K562 (cell line): ENCODE measurements around the gene WEE1. TPM values are rescaled to one million over a fixed set of nuclear protein-coding genes. Genes with fewer than 3 reads are reported as not detected.

Source experiments
- ARID3A ChIP-seq: IDR thresholded peaks from 2 replicates; pipeline ENCODE4 v1.6.1; 2012; ENCODE audit warnings: low read depth, low read length, improper control_type of control experiment, borderline replicate concordance
- BMI1 ChIP-seq: fragments of 150-350 bp; IDR thresholded peaks from 2 replicates; pipeline ENCODE4 v1.6.1; 2014; ENCODE audit warnings: low read length
- DMBX1 ChIP-seq: fragments of 250-450 bp; sonication (Bioruptor Pico); IDR thresholded peaks from 2 replicates; pipeline ENCODE4 v1.8.0; 2022; ENCODE audit warnings: inconsistent platforms, mild to moderate bottlenecking, moderate library complexity, borderline replicate concordance
- ESRRB ChIP-seq: fragments of 250-450 bp; sonication (Bioruptor Pico); IDR thresholded peaks from 2 replicates; pipeline ENCODE4 v1.5.0; 2020; ENCODE audit warnings: mild to moderate bottlenecking, moderate library complexity, borderline replicate concordance
- HNRNPL ChIP-seq: fragments of 200-400 bp; formaldehyde crosslinking; IDR thresholded peaks from 2 replicates; pipeline ENCODE4 v1.6.1; 2017; ENCODE audit warnings: low read depth, mild to moderate bottlenecking, low read length
- MLLT1 ChIP-seq, 2 experiments: fragments of 450-650 bp; IDR thresholded peaks; 2 replicates each; pipeline ENCODE4 v1.6.1; 2016
- MYC ChIP-seq, 2 experiments: fragments of 250-450 bp in 1 of 2; sonication (Bioruptor Pico) in 1 of 2; IDR thresholded peaks; 2 replicates each; pipeline versions ENCODE4 v1.5.1 to v1.6.1; 2012 to 2021; ENCODE audit warnings: low read depth in 2 of 2, borderline replicate concordance in 1 of 2, improper control_type of control experiment in 1 of 2, low read length in 1 of 2, mild to moderate bottlenecking in 1 of 2, moderate library complexity in 1 of 2
- NCOR1 ChIP-seq: fragments of 450-650 bp; IDR thresholded peaks from 2 replicates; pipeline ENCODE4 v1.6.1; 2016; ENCODE audit warnings: mild to moderate bottlenecking, moderate library complexity
- NELFE ChIP-seq: IDR thresholded peaks from 2 replicates; pipeline ENCODE4 v1.6.1; 2011; ENCODE audit warnings: mild to moderate bottlenecking; ENCODE audit not compliant: insufficient read depth, insufficient read length
- PHF8 ChIP-seq: fragments of 200-600 bp; sonication (generic); IDR thresholded peaks from 2 replicates; pipeline ENCODE4 v1.6.1; 2012; ENCODE audit warnings: mixed run types, mild to moderate bottlenecking, inconsistent platforms, low read length, moderate library complexity, borderline replicate concordance
- SMAD4 ChIP-seq: fragments of 250-450 bp; sonication (Bioruptor Pico); conservative IDR thresholded peaks from 2 replicates; pipeline ENCODE4 v1.8.0; 2021; ENCODE audit warnings: inconsistent platforms, mild to moderate bottlenecking, moderate library complexity
- SMC3 ChIP-seq: conservative IDR thresholded peaks from 2 replicates; pipeline ENCODE4 v1.6.1; 2011; ENCODE audit warnings: low read depth, low read length, improper control_type of control experiment; ENCODE audit not compliant: insufficient read depth
- TAF9B ChIP-seq: fragments of 450-650 bp; IDR thresholded peaks from 2 replicates; pipeline ENCODE4 v1.6.1; 2018; ENCODE audit warnings: mild to moderate bottlenecking; ENCODE audit not compliant: partially characterized antibody
- THRB ChIP-seq: fragments of 450-650 bp; formaldehyde crosslinking; conservative IDR thresholded peaks from 2 replicates; pipeline ENCODE4 v1.4.0; 2022; ENCODE audit warnings: mild to moderate bottlenecking, missing genetic modification characterization
- polyA plus RNA-seq, 8 experiments: library from polyadenylated mRNA; depleted of rRNA in 4 of 8; stranded (reverse) in 5 of 8; unstranded in 3 of 8; fragments of >200 nt; fragmentation: Nextera tagmentation in 2 of 8; fragmentation: Illumina TruSeq in 1 of 8; extraction: Ambion mirVana in 2 of 8; extraction: Trizol in 1 of 8; gene quantifications; 2 replicates each; pipeline versions ENCODE4 v1.2.1 to v1.2.3, GENCODE V29; 2011 to 2014; ENCODE audit warnings: inconsistent platforms in 1 of 8, missing spikeins in 1 of 8
- total RNA-seq, 7 experiments: library from RNA; depleted of rRNA in 6 of 7; stranded (reverse); fragments of >200 nt in 6 of 7; fragmentation: Illumina TruSeq in 2 of 7; extraction: Trizol in 2 of 7; gene quantifications; 2 replicates each; pipeline versions ENCODE4 v1.2.1 to v1.2.3, GENCODE V29; 2011 to 2021; ENCODE audit warnings: low replicate concordance in 1 of 7

WEE1 gene
- total and polyA plus RNA-seq, 9 of the 15 experiments (the other 6 are each of a cell fraction or from before 2014, with no cell fraction given), result 21.9 to 99.0 (median 67.4) TPM

GRCh38 chr11:9613830-9614762 is 40.6 kb downstream of the WEE1 start (continued):
- peak in 1 of 2 experiments; percentile 31; a peak in 1 of 4 replicates for TF ChIP-seq MLLT1 (IDR thresholded peaks at IDR 0.05)
- TF ChIP-seq NCOR1, result peak; percentile 75
- TF ChIP-seq HNRNPL, result peak; percentile 99
- TF ChIP-seq NELFE, result peak; percentile 20
- TF ChIP-seq DMBX1, result peak; percentile 78; the same call in 1 of the 2 replicates
- peak; percentile 50; the same call in 1 of the 2 replicates for TF ChIP-seq PHF8
- TF ChIP-seq ESRRB (CRISPR knock-in tag), result no peak
- peak; percentile 54; the same call in 1 of the 2 replicates for TF ChIP-seq BMI1
- TF ChIP-seq TAF9B, result peak; percentile 15
- 0 out of 2 replicates have a peak, but pooled peaks have one; percentile 9 for TF ChIP-seq THRB (CRISPR knock-in tag)
- peak; percentile 96 for TF ChIP-seq SMAD4 (CRISPR knock-in tag)
- 0 out of 2 replicates have a peak, but pooled peaks have one; percentile 5 for TF ChIP-seq ARID3A
- TF ChIP-seq MYC (IDR thresholded peaks at IDR 0.05; ENCODE audit: low read depth, low read length), result peak; percentile 92
- TF ChIP-seq MYC (CRISPR knock-in tag; IDR thresholded peaks at IDR 0.05; ENCODE audit: borderline replicate concordance, low read depth), result no peak
- peak; percentile 69 for TF ChIP-seq SMC3
